ENCODE data around the gene ARPC2. TPM values are rescaled to one million over a fixed set of nuclear protein-coding genes. Genes with fewer than 3 reads are reported as not detected.
"Not testable (repeated sequence)": the region's sequence is repeated elsewhere in the genome, so short reads cannot be mapped to it uniquely, and the experiment has no call there.

The ARPC2 gene
- total RNA-seq, 1 donor from 2014 or later, result 213 TPM

- no peak for DNase-seq (ENCODE audit: low read depth in 2 of 2)
Measured at GRCh38 chr2:218270721-218271486, 53.9 kb downstream of the ARPC2 start.

GRCh38 chr2:218271487-218271797 is 54.5 kb downstream of the ARPC2 start:
- no peak for DNase-seq (ENCODE audit: low read depth in 2 of 2)

GRCh38 chr2:218271865-218272530 is 55.0 kb downstream of the ARPC2 start:
- DNase-seq (ENCODE audit: low read depth in 2 of 2), result no peak

- peak; percentile 88 to 90 for DNase-seq (ENCODE audit: low read depth in 2 of 2)
Measured at GRCh38 chr2:218272531-218273212, 55.7 kb downstream of the ARPC2 start.

GRCh38 chr2:218273214-218273907 is 56.4 kb downstream of the ARPC2 start:
- DNase-seq (ENCODE audit: low read depth in 2 of 2), result not testable (repeated sequence)

GRCh38 chr2:218273908-218274249 is 56.9 kb downstream of the ARPC2 start:
- DNase-seq (ENCODE audit: low read depth in 2 of 2), result no peak

- DNase-seq (ENCODE audit: low read depth in 2 of 2), result no peak
Measured at GRCh38 chr2:218274586-218274985, 57.6 kb downstream of the ARPC2 start.

- no peak for DNase-seq (ENCODE audit: low read depth in 2 of 2)
Measured at GRCh38 chr2:218275371-218276072, 58.5 kb downstream of the ARPC2 start.

GRCh38 chr2:218276986-218277755 is 60.2 kb downstream of the ARPC2 start:
- no peak for DNase-seq (ENCODE audit: low read depth in 2 of 2)

GRCh38 chr2:218277921-218278320 is 60.9 kb downstream of the ARPC2 start:
- no peak for DNase-seq (ENCODE audit: low read depth in 2 of 2)

GRCh38 chr2:218278531-218279360 is 61.8 kb downstream of the ARPC2 start:
- DNase-seq (ENCODE audit: low read depth in 2 of 2), result no peak

- no peak for DNase-seq (ENCODE audit: low read depth in 2 of 2)
Measured at GRCh38 chr2:218280260-218280870, 63.4 kb downstream of the ARPC2 start.

GRCh38 chr2:218281449-218281848 is 64.5 kb downstream of the ARPC2 start:
- no peak for DNase-seq (ENCODE audit: low read depth in 2 of 2)

GRCh38 chr2:218282173-218282991 is 65.4 kb downstream of the ARPC2 start:
- no peak for DNase-seq (ENCODE audit: low read depth in 2 of 2)

GRCh38 chr2:218284106-218284811 is 67.3 kb downstream of the ARPC2 start:
- DNase-seq (ENCODE audit: low read depth in 2 of 2), result peak; percentile 29 to 73

GRCh38 chr2:218285604-218286003 is 68.6 kb downstream of the ARPC2 start:
- DNase-seq (ENCODE audit: low read depth in 2 of 2), result peak; percentile 33 to 48

GRCh38 chr2:218286570-218287459 is 69.8 kb downstream of the ARPC2 start:
- peak; percentile 92 to 95 for DNase-seq (ENCODE audit: low read depth in 2 of 2)
